ENCODE results near the gene SPDEF.

The SPDEF gene

GRCh38 chr6:34491091-34491430, 65.1 kb downstream of the SPDEF start:
- DNase-seq (ENCODE audit: low read depth) = peak; percentile 89

GRCh38 chr6:34490390-34491090, 65.6 kb downstream of the SPDEF start:
- no peak for TF ChIP-seq CTCF (IDR thresholded peaks at IDR 0.05; ENCODE audit: low read depth, low read length)
- TF ChIP-seq MAX (IDR thresholded peaks at IDR 0.05; ENCODE audit: low read depth, low read length) = no peak
- no peak for TF ChIP-seq POLR2A (IDR thresholded peaks at IDR 0.05; ENCODE audit: extremely low read depth, insufficient read length)
- TF ChIP-seq MYC (IDR thresholded peaks at IDR 0.05; ENCODE audit: low read depth, low read length) = no peak
- H3K4me3 ChIP-seq (ENCODE audit: low read depth, low read length) = no peak overlapping the region
- DNase-seq (ENCODE audit: low read depth) = no peak

More at GRCh38 chr6:34491091-34491430, 65.1 kb downstream of the SPDEF start:
- TF ChIP-seq MYC (IDR thresholded peaks at IDR 0.05; ENCODE audit: low read depth, low read length) = peak; percentile 39; the same call in 1 of the 2 replicates
- no peak for TF ChIP-seq POLR2A (IDR thresholded peaks at IDR 0.05; ENCODE audit: extremely low read depth, insufficient read length)
- TF ChIP-seq MAX (IDR thresholded peaks at IDR 0.05; ENCODE audit: low read depth, low read length) = peak; percentile 77
- no peak for TF ChIP-seq CTCF (IDR thresholded peaks at IDR 0.05; ENCODE audit: low read depth, low read length)
- no peak overlapping the region for H3K4me3 ChIP-seq (ENCODE audit: low read depth, low read length)

GRCh38 chr6:34489207-34489805, 66.8 kb downstream of the SPDEF start:
- TF ChIP-seq POLR2A (IDR thresholded peaks at IDR 0.05; ENCODE audit: extremely low read depth, insufficient read length) = no peak
- DNase-seq (ENCODE audit: low read depth) = peak; percentile 40
- H3K4me3 ChIP-seq (ENCODE audit: low read depth, low read length) = no peak overlapping the region
